Activated CD8-positive, alpha-beta T cell treated with anti-CD3 and anti-CD28 coated beads for 36 hours (primary cell): ENCODE data around the gene SLC13A5. TPM values are rescaled to one million over a fixed set of nuclear protein-coding genes. Genes with fewer than 3 reads are reported as not detected.

Experiments
- ATAC-seq: fragments of 200-7000 bp; cut with Tn5 transposase; one replicate; pipeline ENCODE4 v1.10.0; 2021; ENCODE audit warnings: mild to moderate bottlenecking, moderate library complexity
- CTCF ChIA-PET: fragments of 350-600 bp; sonication (Branson Sonifier 250); formaldehyde crosslinking; loops from one replicate; lab custom pipeline; 2021; ENCODE audit warnings: antibody characterized with exemption; lab: Charles Lee
- POLR2A ChIA-PET: fragments of 350-600 bp; sonication (Branson Sonifier 250); formaldehyde crosslinking; loops from one replicate; lab custom pipeline; 2021; ENCODE audit warnings: antibody characterized with exemption; lab: Charles Lee
- DNase-seq: peaks from one replicate; pipeline ENCODE4 v3.0.0-alpha.2; 2020
- H3K27ac Mint-ChIP-seq: one replicate; pipeline ENCODE4 v1.8.0; 2021; ENCODE audit warnings: mild to moderate bottlenecking, mixed read lengths
- H3K27me3 Mint-ChIP-seq: one replicate; pipeline ENCODE4 v1.8.0; 2021; ENCODE audit warnings: mixed read lengths
- H3K36me3 Mint-ChIP-seq: one replicate; pipeline ENCODE4 v1.8.0; 2021; ENCODE audit warnings: low read depth, mixed read lengths
- H3K4me1 Mint-ChIP-seq: one replicate; pipeline ENCODE4 v1.8.0; 2021; ENCODE audit warnings: low read depth, mixed read lengths
- H3K4me3 Mint-ChIP-seq: one replicate; pipeline ENCODE4 v1.8.0; 2021; ENCODE audit warnings: mild to moderate bottlenecking, moderate library complexity, mixed read lengths
- H3K9me3 Mint-ChIP-seq: one replicate; pipeline ENCODE4 v1.8.0; 2021; ENCODE audit warnings: mixed read lengths
- CTCF ChIP-seq: fragments of 200-600 bp; IDR thresholded peaks from one replicate; pipeline ENCODE4 v1.8.0; 2022; ENCODE audit warnings: antibody characterized with exemption, mild to moderate bottlenecking
- intact Hi-C: fragments of 100-400 bp; cut with micrococcal nuclease; formaldehyde crosslinking; loops from one replicate; pipeline ENCODE4 v1.10.0; 2022
- total RNA-seq, 2 experiments: library from RNA; stranded (reverse); gene quantifications; one replicate each; pipeline ENCODE4 v1.2.3, GENCODE V29; 2021

SLC13A5 gene
- total RNA-seq = not detected

GRCh38 chr17:6713130-6713917 is at the start of gene SLC13A5:
Gene SLC13A5, minus strand, starts transcription at chr17:6713369. Its CDS starts 36 bp downstream, at chr17:6713333.
- H3K9me3 Mint-ChIP-seq = peaks cover 4% of the 10 kb centered on the region
- H3K36me3 Mint-ChIP-seq = no peaks in the 10 kb centered on the region
- ChIA-PET POLR2A (interaction anchor here (1.0 kb wide), 1 partner anchor 52 kb away, joined by 3 read pairs; no protein-coding TSS in a partner anchor), CTCF (interaction anchor here (0.7 to 1.5 kb wide), 3 partner anchors 130 to 240 kb away, joined by 3 to 4 read pairs (median 4); no protein-coding TSS in a partner anchor)
- no peak for TF ChIP-seq CTCF
- peak within 1 kb of the TSS; percentile 29 for H3K4me3 Mint-ChIP-seq
- DNase-seq (peak; percentile 36), ATAC-seq (peak; percentile 56)
- peaks cover 58% of the 10 kb centered on the region for H3K27me3 Mint-ChIP-seq
- no peak within 1 kb of the TSS for H3K27ac Mint-ChIP-seq
- intact Hi-C loops = no loop called here
- H3K4me1 Mint-ChIP-seq = peaks cover 14% of the 10 kb centered on the region

- Mint-ChIP-seq H3K4me3 (no peak overlapping the region), H3K27me3 (no peaks in the 10 kb centered on the region), H3K36me3 (peaks cover 46% of the 10 kb centered on the region), H3K27ac (no peak overlapping the region), H3K9me3 (peaks cover 10% of the 10 kb centered on the region), H3K4me1 (peaks cover 12% of the 10 kb centered on the region)
- ATAC-seq (no peak), DNase-seq (no peak)
- POLR2A ChIA-PET = no interaction called here
- intact Hi-C loops = no loop called here
- TF ChIP-seq CTCF = no peak
- CTCF ChIA-PET = no interaction called here
Observed at GRCh38 chr17:6761779-6762178, 48.6 kb upstream of the SLC13A5 start.

- intact Hi-C loops = no loop called here
- TF ChIP-seq CTCF = no peak
- Mint-ChIP-seq H3K4me1 (peaks cover 40% of the 10 kb centered on the region), H3K4me3 (peak overlapping the region; percentile 14), H3K9me3 (no peaks in the 10 kb centered on the region), H3K36me3 (peaks cover 15% of the 10 kb centered on the region), H3K27ac (peak overlapping the region; percentile 18), H3K27me3 (no peaks in the 10 kb centered on the region)
- no peak for ATAC-seq
- ChIA-PET POLR2A (interaction anchor here (1.8 kb wide), 1 partner anchor 30 kb away, joined by 3 read pairs; no protein-coding TSS in a partner anchor), CTCF (no interaction called here)
- DNase-seq = no peak
Observed at GRCh38 chr17:6757747-6758146, 44.6 kb upstream of the SLC13A5 start.

GRCh38 chr17:6756425-6757031 is 43.4 kb upstream of the SLC13A5 start:
- Mint-ChIP-seq H3K4me1 (peaks cover 49% of the 10 kb centered on the region), H3K4me3 (peak overlapping the region; percentile 85), H3K9me3 (no peaks in the 10 kb centered on the region), H3K36me3 (peaks cover 5% of the 10 kb centered on the region), H3K27ac (peak overlapping the region; percentile 91), H3K27me3 (no peaks in the 10 kb centered on the region)
- DNase-seq (no peak), ATAC-seq (no peak)
- no peak for TF ChIP-seq CTCF
- ChIA-PET CTCF (interaction anchor here (1.5 kb wide), 1 partner anchor 87 kb away, joined by 5 read pairs; no protein-coding TSS in a partner anchor), POLR2A (interaction anchor here (0.6 to 1.8 kb wide), 2 partner anchors 31 to 97 kb away, joined by 3 read pairs; no protein-coding TSS in a partner anchor)
- intact Hi-C loops = no loop called here
